ENCODE results near the gene PAPOLB.

Gene PAPOLB

DNA sequence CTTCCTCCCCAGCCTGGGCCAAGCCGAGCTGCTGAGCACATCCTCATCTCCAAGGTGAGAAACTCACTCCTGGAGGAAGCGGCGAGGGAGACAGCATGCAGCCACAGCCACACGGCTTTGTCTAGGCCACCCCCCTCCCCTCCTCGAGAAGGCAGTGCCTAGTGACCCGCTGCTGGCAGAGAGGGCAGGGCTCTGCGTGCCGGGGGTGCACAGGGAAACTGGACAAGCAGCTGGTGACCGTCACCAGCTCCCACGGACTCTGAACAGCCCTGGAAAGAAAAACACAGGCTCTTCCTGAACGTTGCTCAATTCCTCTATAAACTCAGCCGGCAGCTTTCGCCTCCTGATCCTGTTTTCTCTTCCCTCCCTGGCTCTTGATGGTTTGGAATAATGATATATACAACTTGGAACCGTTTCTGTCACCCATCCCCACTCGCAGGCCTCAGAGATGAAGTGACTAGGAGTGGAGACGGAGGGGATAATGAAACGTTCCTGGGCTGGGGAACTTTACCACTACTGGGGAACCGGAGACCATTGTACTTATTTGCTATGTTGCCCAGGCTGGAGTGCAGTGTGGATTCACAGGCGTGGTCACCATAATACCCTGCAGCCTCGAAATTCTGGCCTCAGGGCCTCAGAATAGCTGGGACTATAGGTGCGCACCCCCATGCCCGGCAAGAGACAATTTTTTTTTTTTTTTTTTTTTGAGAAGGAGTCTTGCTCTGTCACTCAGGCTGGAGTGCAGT, 19.3 kb downstream of the PAPOLB start:
- DNase-seq (ENCODE audit: low spot score): no peak

DNA sequence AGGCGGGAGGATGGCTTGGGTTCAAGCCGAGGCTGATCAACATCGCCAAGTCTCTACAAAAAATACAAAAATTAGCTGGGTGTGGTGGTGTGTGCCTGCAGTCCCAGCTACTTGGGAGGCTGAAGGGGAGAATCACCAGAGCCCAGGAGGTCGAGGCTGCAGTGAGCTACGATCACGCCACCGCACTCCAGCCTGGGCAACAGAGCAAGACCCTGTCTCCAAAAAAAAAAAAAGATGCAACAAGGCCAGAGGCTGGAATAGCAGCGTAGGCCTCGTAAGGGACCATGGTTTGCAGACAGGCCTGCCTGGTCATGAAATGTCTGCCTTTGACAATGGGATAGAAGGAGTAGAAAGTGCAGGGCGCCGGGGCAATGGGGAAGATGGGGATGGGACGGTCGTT, 20.0 kb downstream of the PAPOLB start:
- DNase-seq (ENCODE audit: low spot score): no peak

DNA sequence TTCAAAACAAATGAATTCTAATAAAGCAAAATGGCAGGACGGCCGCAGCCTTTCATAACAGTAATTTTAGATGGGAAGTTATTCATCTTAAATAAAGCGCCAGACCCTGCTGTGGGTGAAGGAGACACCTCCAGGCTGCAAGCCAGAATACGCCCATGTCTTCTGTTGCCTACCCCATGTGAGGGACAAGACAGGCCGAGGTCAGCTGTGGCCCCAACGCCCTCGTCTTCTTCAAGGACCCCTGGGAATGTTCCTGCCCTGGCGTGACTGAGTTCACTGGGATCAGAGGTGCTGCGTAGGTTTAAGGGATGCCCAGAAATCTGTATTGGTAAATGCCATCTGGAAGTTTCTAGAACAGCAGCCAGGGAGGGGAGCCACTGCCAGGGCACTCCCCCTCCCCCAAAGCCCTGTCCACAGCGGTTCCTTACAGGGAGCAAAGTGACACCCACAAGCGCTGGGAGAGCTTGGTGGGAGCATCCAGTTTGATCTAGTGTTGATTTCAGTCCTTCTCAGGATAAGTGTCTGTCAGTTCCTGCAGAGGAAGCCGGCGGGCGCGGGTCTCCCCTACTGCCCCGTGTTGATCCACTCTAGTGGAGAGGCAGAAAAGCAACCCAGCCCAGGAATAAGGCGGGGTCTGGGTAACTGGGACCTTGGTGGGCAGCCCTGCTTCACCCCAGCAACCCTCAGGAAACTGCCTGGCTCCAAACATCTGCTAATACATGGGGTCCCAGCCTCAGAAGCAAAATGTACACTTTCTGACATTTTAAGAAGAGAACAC, 20.6 kb downstream of the PAPOLB start:
- no peak for DNase-seq (ENCODE audit: low spot score)

DNA sequence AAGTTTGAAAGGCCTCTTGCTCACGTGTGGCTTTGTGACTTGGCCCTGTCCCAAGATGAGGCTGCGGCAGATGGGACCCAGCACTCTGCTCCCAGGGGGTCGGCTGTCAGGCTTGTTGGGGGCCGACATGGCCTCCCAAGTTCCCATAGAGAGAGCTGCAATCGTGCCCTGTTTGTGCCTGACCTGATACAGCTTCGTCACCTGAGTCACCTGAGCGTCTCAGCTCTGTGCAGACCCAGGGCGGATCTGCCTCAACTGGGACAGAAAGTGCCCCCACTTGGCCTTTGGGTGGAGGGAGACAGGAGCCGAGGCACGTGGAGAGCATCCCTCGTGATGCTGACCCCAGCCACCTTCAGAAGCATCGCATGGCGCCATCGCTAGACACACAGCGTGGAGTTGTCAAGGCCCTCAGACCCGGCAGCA, 21.7 kb downstream of the PAPOLB start:
- no peak for DNase-seq (ENCODE audit: low spot score)

DNA sequence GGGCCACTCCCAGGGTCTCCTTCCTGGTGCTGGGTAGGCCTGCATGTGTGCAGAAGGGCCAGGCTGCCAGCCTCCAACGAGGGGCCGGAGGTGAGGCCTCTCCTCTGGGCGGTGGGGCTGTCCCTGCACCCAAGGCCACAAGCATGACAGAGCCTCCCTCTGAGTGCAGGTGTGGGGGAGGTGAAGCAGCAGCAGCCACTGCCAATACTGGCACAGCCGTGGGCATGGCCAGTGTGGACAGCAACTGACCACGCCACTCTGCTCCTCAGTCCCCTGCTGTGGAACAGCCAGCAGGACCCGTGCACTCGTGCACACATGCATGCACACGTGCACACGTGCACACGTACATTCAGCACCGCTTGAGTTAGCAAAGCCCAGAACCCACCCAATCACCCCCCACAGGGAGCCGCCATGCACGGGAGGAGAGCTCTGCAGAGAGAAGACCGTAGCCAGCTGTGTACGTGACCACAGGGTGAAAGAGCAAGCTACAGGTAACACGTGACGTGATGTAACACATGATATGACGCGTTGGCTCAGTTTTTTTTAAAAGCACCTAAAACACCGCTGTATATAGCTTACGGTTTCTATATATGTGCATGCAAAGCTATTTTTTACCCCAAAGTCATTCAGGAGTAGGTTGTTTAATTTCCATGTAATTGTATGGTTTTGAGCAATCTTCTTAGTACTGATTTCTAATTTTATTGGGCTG, 23.1 kb downstream of the PAPOLB start:
- DNase-seq (ENCODE audit: low spot score): no peak

DNA sequence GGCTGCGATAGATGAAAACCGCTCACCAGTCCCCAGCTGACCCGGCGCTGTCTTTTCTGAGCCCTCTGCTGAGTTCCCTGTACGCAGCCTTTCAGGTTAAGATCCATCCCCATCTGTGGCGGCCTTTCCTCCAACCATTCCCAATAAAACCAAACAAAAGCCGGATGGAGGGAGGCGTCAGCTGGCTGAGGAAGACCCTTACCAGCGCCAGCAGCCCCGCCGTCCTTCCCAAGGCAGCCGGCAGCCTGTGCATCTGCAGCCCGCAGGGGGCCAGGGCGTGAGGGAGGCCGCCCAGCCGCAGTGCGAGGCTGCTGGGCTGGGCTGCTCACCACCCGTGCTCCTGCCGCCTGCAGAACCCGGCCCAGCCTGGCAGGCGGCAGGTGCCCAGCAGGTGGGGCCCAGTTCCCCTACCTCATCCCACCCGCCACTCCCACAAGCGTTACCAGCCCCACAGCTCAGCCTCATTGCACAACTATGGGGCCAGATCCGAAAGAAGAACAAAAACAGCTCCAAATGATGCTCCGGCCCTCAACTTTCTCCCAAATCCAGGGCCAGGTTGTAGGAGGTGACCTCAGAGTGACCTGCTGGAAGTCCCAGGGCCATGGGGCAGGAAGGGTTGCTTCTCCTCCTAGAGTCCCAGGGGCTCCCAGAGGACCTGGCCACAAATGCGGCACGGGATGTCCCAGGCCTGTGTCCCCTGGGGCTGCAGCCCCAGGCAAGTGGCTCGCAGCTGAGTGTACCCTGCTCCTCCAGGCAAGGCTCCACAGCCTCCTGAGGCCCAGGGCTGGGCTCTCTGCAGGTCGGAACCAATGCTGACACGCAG, 23.8 kb downstream of the PAPOLB start:
- no peak for DNase-seq (ENCODE audit: low spot score)

DNA sequence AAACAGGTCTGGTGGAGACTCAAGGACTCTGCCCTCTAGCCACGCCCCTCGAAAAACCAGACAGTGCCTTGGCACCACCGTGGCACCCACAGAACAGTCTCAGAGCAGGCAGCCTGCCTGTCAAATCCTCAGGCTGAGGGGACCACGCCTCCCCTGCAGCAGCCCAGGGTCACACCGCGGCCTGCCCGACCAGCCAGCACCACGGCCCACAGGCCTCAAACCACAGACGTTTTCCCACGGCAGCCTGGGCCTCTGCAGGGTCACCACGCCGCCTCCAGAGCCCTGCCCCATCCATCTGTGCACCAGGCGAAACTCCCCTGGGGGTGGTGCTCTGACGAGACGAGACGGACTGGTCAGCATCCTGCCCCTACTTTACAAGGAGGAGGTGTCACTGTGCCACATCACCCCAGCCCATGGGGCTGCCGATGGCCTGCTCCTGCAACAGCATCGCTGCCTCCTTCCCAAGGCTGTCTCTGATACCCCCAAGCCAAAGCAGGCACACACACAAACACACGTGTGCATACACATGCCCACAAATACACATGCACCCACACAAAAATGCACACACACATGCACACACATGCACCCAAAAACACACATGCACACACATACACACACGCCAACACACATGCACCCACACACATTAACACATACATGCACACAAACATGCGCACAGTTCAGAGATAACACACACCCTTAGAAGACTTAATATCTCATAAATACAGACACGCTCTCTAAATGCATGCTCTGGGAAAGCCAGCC, 24.6 kb downstream of the PAPOLB start:
- DNase-seq (ENCODE audit: low spot score): no peak

DNA sequence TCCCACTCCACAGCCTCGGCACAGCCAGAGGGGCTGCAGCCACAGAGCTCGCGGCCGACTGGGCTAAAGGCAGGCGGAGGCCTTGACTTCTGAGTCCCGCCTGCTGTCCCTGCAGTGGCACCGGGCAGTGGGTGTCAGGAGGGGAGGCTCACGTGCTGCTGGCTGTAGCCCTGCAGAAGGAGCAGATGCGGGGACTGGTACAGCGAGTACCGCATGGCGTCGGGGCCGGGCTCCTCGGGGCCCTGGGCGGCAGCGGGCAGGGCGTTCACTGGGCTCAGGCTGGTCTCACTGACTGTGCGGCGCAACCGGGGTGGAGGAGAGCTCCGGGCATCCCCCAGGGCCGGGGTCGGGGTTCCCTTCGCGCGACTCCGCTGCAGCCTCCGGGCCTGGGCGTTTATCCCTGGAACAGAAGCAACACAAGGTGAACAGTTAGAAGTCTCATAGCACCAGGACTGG, 25.6 kb downstream of the PAPOLB start:
- no peak for DNase-seq (ENCODE audit: low spot score)

DNA sequence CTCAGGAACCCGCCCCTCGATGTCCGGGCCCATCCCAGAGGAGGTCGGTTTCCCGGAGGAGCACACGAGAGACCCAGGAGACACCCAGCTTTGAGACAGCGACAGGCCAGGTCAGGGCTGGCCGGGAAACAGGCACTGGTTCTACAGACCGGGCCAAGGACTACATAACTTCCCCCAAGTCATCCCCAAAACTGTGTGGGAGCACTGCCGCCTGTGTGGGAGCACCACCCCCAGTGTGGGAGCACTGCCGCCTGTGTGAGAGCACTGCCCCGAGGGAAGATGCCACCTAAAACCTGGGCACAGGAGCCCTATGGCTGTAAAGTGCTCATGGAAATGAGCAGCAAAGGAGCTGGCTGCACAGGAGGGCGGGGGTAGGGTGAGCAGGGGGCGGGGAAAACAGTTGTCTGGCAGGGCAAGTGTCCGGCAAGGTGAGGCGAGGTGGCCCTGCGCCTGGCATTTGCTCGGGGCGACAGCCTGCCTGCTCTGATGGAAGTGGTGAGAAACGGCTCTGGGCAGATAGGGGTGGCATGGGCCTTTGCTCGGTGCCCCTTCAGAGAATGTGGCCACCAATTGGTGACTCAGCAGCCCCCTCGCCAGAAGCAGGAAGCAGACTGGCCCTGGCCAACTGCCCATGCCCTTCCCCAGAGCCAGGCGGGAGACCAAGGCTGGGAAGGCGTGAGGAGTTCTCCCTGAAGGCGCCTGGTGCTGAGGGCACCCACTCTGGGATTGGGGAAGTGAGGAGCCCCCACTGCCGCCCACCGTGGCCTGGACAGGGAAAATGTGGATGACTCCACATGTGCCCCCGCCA, 26.2 kb downstream of the PAPOLB start:
- DNase-seq (ENCODE audit: low spot score): no peak

DNA sequence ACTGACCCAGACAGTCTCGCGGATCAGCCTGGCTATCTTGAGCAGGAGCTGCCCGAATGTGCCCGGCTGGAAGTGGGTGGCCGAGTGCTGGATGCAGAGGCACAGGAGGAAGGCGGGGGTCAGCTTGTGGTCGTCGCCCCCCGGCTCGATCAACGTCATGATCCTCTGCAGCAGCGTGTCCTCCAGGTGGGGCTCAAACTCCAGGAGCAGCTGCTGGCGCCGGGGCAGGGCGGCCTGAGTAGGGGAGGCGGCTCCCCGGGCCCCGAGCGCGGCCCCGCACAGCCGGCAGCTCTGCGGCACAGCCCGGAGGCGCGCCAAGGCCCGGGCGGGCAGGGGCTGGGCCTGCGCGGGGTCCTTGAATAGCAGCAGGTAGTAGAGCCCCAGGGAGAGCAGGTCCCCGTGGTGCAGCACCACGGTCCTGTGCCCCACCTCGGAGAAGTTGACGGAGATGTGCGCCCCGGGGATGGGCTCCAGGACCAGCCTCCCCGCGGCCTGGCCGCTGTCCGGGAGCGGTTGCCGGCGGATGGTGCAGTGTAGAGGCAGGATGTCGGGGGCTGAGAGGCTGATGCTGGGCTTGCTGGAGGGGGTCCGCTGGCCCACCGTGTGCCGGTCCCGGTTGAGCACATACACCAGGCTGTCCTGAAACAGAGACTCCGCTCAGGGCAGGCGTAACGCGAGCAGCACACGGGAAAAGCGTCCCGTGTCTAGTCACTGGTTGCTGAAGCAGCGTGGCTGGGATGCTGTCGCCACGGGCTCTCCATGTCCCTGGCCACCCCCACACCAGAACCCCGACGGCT, 27.0 kb downstream of the PAPOLB start:
- no peak for DNase-seq (ENCODE audit: low spot score)

DNA sequence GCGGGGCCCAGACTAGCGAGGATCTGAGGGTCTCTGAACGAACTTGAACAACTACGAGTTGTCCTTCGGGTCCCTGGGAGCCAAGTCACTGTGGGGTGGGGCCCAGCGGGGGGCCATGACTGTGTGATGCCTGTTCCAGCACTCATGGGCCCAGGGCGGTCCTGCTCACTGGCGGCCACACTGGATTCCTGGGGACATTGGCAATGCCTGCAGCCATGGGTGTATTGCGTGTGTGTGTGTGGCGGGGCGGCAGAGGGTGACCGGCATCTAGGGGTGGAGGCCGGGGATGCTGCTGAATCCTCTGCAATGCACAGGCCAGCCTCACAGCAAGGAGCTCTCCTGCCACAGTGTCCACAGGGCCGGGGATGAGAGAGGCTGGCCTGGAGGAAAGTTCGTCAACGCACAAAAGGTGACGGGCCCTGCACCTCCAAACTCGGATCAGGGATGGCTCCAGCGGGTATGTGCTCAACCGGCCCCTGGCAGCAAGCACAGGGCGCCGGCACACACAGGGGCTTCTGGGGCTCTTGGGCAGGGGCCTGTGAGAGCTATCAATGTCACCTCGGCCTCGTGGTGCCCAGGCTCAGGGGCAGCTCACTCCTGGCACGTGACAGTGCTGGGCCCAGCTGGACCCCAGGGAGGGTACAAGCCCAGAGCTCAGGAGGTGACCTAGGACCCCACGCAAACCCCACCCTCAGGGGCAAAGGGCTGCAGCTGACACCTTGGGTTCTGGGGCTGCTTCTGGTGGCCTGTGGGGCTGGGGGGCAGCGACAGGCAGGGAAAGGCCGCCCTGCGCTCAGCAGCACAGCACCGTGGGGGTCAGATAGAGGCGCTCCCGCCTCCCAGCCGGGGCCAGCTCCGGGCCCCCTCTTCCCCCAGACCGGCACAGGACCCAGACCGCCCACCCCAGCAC, 27.9 kb downstream of the PAPOLB start:
- DNase-seq (ENCODE audit: low spot score): no peak

DNA sequence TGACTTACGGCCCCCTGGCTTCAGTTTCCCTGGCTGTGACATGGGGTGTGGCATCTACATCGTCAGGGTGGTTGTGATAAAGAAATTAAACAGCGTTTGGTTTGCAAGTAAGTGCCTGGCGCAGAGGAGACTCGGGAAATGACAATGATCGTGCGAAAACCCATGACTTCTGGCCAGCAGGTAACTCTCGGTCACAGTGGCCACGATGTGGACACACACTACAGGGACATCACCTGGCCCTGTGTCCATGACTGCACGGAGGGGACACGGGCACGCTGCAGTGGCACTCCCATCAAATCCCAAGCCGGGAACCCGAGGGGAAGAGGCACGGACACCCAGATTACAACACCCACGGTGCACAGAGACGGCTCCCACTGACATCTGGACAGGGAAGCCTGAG, 28.7 kb downstream of the PAPOLB start:
- no peak for DNase-seq (ENCODE audit: low spot score)

DNA sequence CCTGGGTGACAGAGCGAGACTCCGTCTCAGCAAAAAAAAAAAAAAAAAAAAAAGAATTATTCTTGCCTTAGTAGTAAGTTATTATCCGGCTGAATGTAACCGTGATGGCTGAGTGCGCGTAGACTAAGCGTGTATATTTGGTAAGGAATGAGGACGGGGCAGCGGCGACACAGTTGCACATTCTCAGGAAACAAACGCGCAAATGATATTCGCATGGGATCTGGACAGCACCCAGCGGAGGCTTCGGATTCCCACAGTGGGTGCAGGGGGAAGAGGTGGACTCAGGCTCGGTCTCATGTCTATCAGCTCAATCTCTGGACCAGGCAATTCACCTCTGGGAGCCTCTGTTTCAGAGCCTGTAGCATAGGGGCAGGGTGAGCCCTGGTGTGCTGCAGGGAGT, 29.1 kb downstream of the PAPOLB start:
- DNase-seq (ENCODE audit: low spot score): no peak

DNA sequence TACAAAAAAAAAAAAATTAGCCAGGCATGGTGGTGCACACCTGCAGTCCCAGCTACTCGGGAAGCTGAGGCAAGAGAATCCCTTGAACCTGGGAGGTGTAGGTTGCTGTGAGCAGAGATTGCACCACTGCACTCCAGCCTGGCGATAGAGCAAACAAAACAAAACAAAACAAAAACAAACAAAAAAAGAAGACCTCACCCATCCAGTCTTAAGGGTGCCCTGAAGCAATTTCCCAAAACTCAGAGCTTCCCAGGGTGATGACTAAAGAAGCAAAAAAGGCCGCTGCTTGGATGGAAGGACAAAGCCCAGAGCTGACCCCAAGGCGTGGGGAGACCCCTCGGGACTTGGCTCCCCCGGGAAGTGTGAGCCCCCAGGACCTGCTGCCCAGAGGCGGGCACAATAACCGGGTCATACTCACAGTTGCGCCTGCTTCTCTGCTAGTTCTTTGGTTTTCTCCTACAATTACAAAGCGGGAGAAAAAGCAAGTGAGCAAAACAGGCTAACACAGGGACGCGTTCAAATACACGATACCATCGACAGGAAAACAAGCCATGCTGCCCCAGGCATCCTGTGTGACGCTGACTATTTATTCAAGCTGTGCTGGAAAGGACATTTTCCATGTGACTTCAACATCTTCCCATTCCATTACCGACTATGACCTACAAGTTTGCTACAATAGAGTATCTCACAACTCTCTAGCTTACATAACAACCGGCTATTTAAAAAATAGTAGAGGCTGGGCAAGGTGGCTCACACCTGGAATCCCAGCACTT, 29.9 kb downstream of the PAPOLB start:
- DNase-seq (ENCODE audit: low spot score): no peak

DNA sequence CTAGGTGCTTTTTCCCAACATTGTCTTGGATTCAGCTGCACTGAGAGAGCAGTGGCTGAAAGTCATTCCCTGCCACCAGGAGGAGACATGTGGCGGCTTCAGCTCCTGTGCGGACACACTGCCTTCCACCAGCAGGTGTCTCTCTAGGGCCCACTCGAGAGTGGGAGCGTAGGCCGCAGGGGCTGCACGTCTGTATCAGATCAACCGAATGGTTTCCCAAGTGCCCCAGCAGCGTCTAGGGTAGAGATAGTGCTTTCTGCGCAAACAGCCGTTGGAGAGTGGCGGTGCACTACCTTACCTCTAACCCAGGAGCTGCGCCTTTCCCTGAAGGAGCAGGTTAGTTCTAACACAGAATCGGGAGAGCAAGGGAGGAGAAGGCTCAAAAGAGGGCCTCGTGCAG, 31.7 kb downstream of the PAPOLB start:
- peak; percentile 65 for DNase-seq (ENCODE audit: low spot score)

DNA sequence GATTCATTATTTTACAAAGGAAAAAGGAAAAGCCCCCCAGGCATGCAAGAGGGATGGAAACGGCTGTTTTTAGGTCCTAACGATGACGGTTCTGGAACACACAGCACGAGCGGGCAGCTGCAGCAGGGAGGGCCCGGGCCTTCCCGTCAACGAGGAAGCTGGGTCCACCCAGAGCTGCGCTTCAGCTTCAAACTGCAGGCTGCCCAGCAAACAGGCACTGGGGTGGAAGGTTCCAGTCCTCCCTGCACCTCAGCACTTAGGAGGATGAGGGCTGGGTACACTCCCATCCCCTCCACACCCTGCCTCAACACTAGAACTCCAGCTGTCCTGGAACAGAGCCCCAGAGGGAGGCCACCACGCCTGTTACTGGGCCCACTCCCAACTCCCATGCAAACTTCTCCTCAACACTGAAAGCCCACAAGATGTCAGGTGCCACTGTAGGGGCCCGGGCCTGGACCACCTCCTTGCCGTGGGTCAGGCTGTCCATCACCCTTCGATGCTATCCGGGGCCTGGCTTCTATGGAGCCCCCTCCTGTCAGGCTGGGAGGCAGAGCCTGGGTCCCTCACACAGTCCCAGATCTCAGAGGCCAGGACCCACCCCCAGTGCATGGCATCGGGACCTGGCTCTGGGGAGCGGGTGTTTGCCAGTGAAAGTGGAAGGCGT, 33.0 kb downstream of the PAPOLB start:
- DNase-seq (ENCODE audit: low spot score): no peak

DNA sequence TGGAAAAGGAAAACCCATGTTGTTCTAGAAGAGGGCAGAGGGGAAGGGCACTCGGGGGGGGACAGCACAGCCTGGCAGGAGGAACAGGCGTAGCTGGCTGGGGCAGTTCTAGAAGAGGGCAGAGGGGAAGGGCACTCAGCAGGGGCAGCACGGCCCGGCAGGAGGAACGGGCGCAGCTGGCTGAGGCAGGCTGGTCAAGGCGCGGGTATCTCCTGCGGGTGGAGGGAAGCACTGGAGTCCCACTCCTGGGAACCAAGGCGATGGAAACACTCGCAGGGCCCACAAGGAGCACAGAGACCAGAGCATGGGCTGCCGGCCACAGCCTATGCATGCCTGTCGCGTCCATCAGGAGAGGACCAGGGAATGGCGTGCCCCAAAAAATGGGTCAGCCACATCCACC, 36.7 kb downstream of the PAPOLB start:
- DNase-seq (ENCODE audit: low spot score): no peak
